HCT116 (cell line): ENCODE results near the gene PDE1C. TPM values are rescaled to one million over a fixed set of nuclear protein-coding genes. Genes with fewer than 3 reads are reported as not detected.

ENCODE experiments used
- ATAC-seq: fragments of 200-7000 bp; cut with Tn5 transposase; 2 replicates; pipeline ENCODE4 v1.9.1; 2020; ENCODE audit warnings: mild to moderate bottlenecking, moderate library complexity
- BruUV-seq: library from RNA; stranded (reverse); fragments of 400-500 nt; replicated peaks from 2 replicates; lab custom pipeline; 2021; lab: Mats Ljungman, UMichigan
- CTCF ChIA-PET: fragments of 300-600 bp; sonication (Branson Sonifier 250); formaldehyde crosslinking; loops from one replicate; lab custom pipeline; 2021; ENCODE audit warnings: antibody characterized with exemption; lab: Charles Lee
- POLR2A ChIA-PET: fragments of 300-600, 350-600 bp; sonication (Branson Sonifier 250); formaldehyde crosslinking; loops from one replicate; lab custom pipeline; 2021; ENCODE audit warnings: antibody characterized with exemption; lab: Charles Lee
- RAD21 ChIA-PET, 2 experiments: fragments of 300-600 bp; sonication (Branson Sonifier 250); formaldehyde crosslinking; loops; one replicate each; lab custom pipeline; 2023; ENCODE audit warnings: low total read pairs in 2 of 2; ENCODE audit not compliant: uncharacterized antibody in 2 of 2, unreplicated experiment in 2 of 2, low non-redundant PET in 1 of 2; lab: Charles Lee
- DNase-seq: peaks from one replicate; pipeline ENCODE4 v3.0.0-alpha.2; 2010; ENCODE audit warnings: low read depth, low spot score
- H2AFZ ChIP-seq: fragments of 200-600 bp; shearing (Covaris generic), sonication (generic); 2 replicates; pipeline ENCODE4 v1.6.1; 2017; ENCODE audit warnings: low read depth, mixed run types, mixed read lengths, antibody characterized with exemption, low read length; ENCODE audit not compliant: poor library complexity, severe bottlenecking
- H3K27ac ChIP-seq: 2 replicates; pipeline ENCODE4 v1.5.1; 2012; ENCODE audit warnings: low read depth, low read length
- H3K27me3 ChIP-seq: fragments of 200-600 bp; sonication (generic); 2 replicates; pipeline ENCODE4 v1.6.1; 2016; ENCODE audit warnings: mixed run types, low read length, mixed read lengths; ENCODE audit not compliant: insufficient read depth
- H3K36me3 ChIP-seq, 2 experiments: fragments of 200-500 bp in 1 of 2; fragments of 200-600 bp in 1 of 2; sonication (Bioruptor generic) in 1 of 2; sonication (generic) in 1 of 2; 2 replicates each; pipeline versions ENCODE4 v1.5.1 to v1.6.1; 2014 to 2016; ENCODE audit warnings: low read length in 2 of 2, inconsistent platforms in 1 of 2, mixed read lengths in 1 of 2, mixed run types in 1 of 2; ENCODE audit not compliant: insufficient read depth in 2 of 2, control insufficient read depth in 1 of 2
- H3K4me1 ChIP-seq, 2 experiments: fragments of 200-600 bp in 1 of 2; sonication (generic) in 1 of 2; 2 replicates each; pipeline versions ENCODE4 v1.5.1 to v1.6.1; 2012 to 2017; ENCODE audit warnings: low read length in 2 of 2, inconsistent platforms in 1 of 2, mild to moderate bottlenecking in 1 of 2, mixed read lengths in 1 of 2, mixed run types in 1 of 2, moderate library complexity in 1 of 2; ENCODE audit not compliant: insufficient read depth in 2 of 2, control insufficient read depth in 1 of 2
- H3K4me2 ChIP-seq: fragments of 200-600 bp; sonication (generic); 2 replicates; pipeline ENCODE4 v1.6.1; 2017; ENCODE audit warnings: mixed run types, low read length, mixed read lengths
- H3K4me3 ChIP-seq, 2 experiments: fragments of 200-600 bp in 1 of 2; sonication (generic) in 1 of 2; replicated peaks in 1 of 2; 2 replicates each; pipeline ENCODE4 v1.5.1; 2011 to 2016; ENCODE audit warnings: low read length in 2 of 2, control low read depth in 1 of 2, low read depth in 1 of 2, mild to moderate bottlenecking in 1 of 2, mixed read lengths in 1 of 2, mixed run types in 1 of 2
- H3K79me2 ChIP-seq: fragments of 200-600 bp; sonication (generic); 2 replicates; pipeline ENCODE4 v1.6.1; 2017; ENCODE audit warnings: mild to moderate bottlenecking, mixed run types, low read length, moderate library complexity, mixed read lengths; ENCODE audit not compliant: insufficient read depth
- H3K9ac ChIP-seq: fragments of 200-600 bp; sonication (generic); 2 replicates; pipeline ENCODE4 v1.6.1; 2016; ENCODE audit warnings: low read length, mixed read lengths
- H3K9me2 ChIP-seq: fragments of 200-600 bp; sonication (generic), shearing (Covaris generic); 2 replicates; pipeline ENCODE4 v1.6.1; 2017; ENCODE audit warnings: mixed run types, mild to moderate bottlenecking, moderate library complexity; ENCODE audit not compliant: insufficient read depth
- H3K9me3 ChIP-seq, 2 experiments: fragments of 200-500 bp in 1 of 2; fragments of 200-600 bp in 1 of 2; sonication (Bioruptor generic) in 1 of 2; sonication (generic) in 1 of 2; 2 replicates each; pipeline ENCODE4 v1.6.1; 2014 to 2017; ENCODE audit warnings: low read length in 2 of 2, mixed read lengths in 2 of 2, inconsistent platforms in 1 of 2, low read depth in 1 of 2, mild to moderate bottlenecking in 1 of 2, mixed run types in 1 of 2, moderate library complexity in 1 of 2; ENCODE audit not compliant: control insufficient read depth in 1 of 2, insufficient read depth in 1 of 2
- H4K20me1 ChIP-seq: fragments of 200-600 bp; sonication (generic), shearing (Covaris generic); 2 replicates; pipeline ENCODE4 v1.6.1; 2017; ENCODE audit warnings: mixed run types, mild to moderate bottlenecking, moderate library complexity; ENCODE audit not compliant: insufficient read depth
- CEBPB ChIP-seq: IDR thresholded peaks from 2 replicates; pipeline ENCODE4 v1.6.1; 2012; ENCODE audit warnings: low read depth
- ELF1 ChIP-seq: IDR thresholded peaks from 2 replicates; pipeline ENCODE4 v1.6.1; 2012; ENCODE audit warnings: low read depth, borderline replicate concordance
- EZH2 ChIP-seq: fragments of 200-600 bp; sonication (generic); IDR thresholded peaks from 2 replicates; pipeline ENCODE4 v1.6.1; 2017; ENCODE audit warnings: antibody characterized with exemption, mixed run types
- EZH2phosphoT487 ChIP-seq: fragments of 200-600 bp; IDR thresholded peaks from 2 replicates; pipeline ENCODE4 v1.6.1; 2018; ENCODE audit warnings: antibody characterized with exemption, borderline replicate concordance
- FOSL1 ChIP-seq: IDR thresholded peaks from 2 replicates; pipeline ENCODE4 v1.6.1; 2012; ENCODE audit warnings: low read depth
- POLR2A ChIP-seq: IDR thresholded peaks from 2 replicates; pipeline ENCODE4 v1.7.0; 2011; ENCODE audit warnings: borderline replicate concordance; ENCODE audit not compliant: insufficient read depth, insufficient read length; ENCODE audit errors: extremely low read depth
- POLR2AphosphoS5 ChIP-seq: IDR thresholded peaks from 2 replicates; pipeline ENCODE4 v1.6.1; 2011; ENCODE audit warnings: mild to moderate bottlenecking, low read depth, low read length, moderate library complexity
- RAD21 ChIP-seq: IDR thresholded peaks from 2 replicates; pipeline ENCODE4 v1.6.1; 2012; ENCODE audit warnings: low read depth, mild to moderate bottlenecking
- SIN3A ChIP-seq: IDR thresholded peaks from 2 replicates; pipeline ENCODE4 v1.6.1; 2012; ENCODE audit warnings: low read depth
- SP1 ChIP-seq: IDR thresholded peaks from 2 replicates; pipeline ENCODE4 v1.6.1; 2012; ENCODE audit warnings: low read depth
- SRF ChIP-seq: IDR thresholded peaks from 2 replicates; pipeline ENCODE4 v1.6.1; 2012; ENCODE audit warnings: low read depth
- TCF7L2 ChIP-seq: IDR thresholded peaks from 2 replicates; pipeline ENCODE4 v1.7.0; 2011; ENCODE audit warnings: borderline replicate concordance, inconsistent platforms; ENCODE audit not compliant: insufficient read depth, insufficient read length; ENCODE audit errors: extremely low read depth
- YY1 ChIP-seq: IDR thresholded peaks from 2 replicates; pipeline ENCODE4 v1.6.1; 2011; ENCODE audit warnings: low read length, low read depth, moderate library complexity, mild to moderate bottlenecking; ENCODE audit not compliant: insufficient replicate concordance; ENCODE audit errors: extremely low read depth
- ZFX ChIP-seq: fragments of 450-650 bp; IDR thresholded peaks from 2 replicates; pipeline ENCODE4 v1.6.1; 2017
- ZNF274 ChIP-seq: fragments of 200-500 bp; sonication (Bioruptor generic); IDR thresholded peaks from 2 replicates; pipeline ENCODE4 v1.6.1; 2014; ENCODE audit warnings: mild to moderate bottlenecking, low read depth, low read length, inconsistent platforms
- intact Hi-C: fragments of 100-400 bp; cut with micrococcal nuclease; formaldehyde crosslinking; loops from 2 replicates; pipeline ENCODE4 v1.10.0; 2022
- total RNA-seq: library from RNA; stranded (reverse); gene quantifications from one replicate; pipeline ENCODE4 v1.2.1, GENCODE V29; 2021; ENCODE audit not compliant: unreplicated experiment
- TF ChIP-seq, protein P1 (sequence below): IDR thresholded peaks from 2 replicates; pipeline ENCODE4 v1.6.1; 2012; ENCODE audit warnings: low read depth
- TF ChIP-seq, protein P2 (sequence below): IDR thresholded peaks from 2 replicates; pipeline ENCODE4 v1.6.1; 2011; ENCODE audit warnings: mild to moderate bottlenecking, low read length, moderate library complexity; ENCODE audit not compliant: insufficient replicate concordance; ENCODE audit errors: extremely low read depth
- TF ChIP-seq, protein P3 (sequence below): IDR thresholded peaks from 2 replicates; pipeline ENCODE4 v1.6.1; 2012
- TF ChIP-seq, protein P4 (sequence below): IDR thresholded peaks from 2 replicates; pipeline ENCODE4 v1.6.1; 2012
- TF ChIP-seq, protein P5 (sequence below), 3 experiments: fragments of 200-600 bp in 1 of 3; sonication (generic) in 1 of 3; IDR thresholded peaks in 2 of 3; conservative IDR thresholded peaks in 1 of 3; 2 replicates each; pipeline ENCODE4 v1.5.1; 2012 to 2017; ENCODE audit warnings: low read depth in 2 of 3, low read length in 2 of 3, antibody characterized with exemption in 1 of 3, borderline replicate concordance in 1 of 3, control low read depth in 1 of 3, mild to moderate bottlenecking in 1 of 3, mixed read lengths in 1 of 3, mixed run types in 1 of 3, moderate library complexity in 1 of 3; ENCODE audit not compliant: insufficient read depth in 1 of 3

PDE1C gene
- total RNA-seq, 1 experiment from 2014 or later: 0.17 TPM

DNA sequence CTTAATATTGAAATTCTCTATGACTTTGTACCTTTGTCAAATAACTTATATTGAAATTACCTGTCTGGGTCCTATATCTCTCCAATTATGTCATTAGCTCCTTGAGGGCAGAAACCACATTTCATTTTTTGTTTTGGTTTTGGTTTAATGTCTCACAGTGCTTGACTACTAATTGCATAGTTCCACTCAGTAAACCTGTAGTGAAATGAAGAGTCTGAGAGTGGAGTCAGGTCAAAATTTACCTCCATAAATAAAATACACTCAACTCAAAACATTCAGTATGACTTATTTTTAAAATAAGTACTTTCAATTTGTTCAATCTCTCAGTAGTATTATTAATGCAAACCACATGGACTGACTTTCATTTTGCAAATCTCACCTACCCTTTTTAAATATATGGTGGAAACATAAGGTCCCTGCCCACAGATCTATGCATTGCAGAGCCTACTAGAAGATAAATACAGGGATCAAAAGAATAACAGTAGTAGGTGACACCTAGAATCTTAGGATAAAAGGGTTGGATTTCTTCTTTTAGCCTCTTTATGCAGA is 32.5 kb downstream of the PDE1C start:
- H3K4me3 ChIP-seq: no peak overlapping the region
- H2AFZ ChIP-seq: no peak overlapping the region
- BruUV-seq: no TSS peak
- no peaks in the 10 kb centered on the region for H3K4me1 ChIP-seq
- no peaks in the 10 kb centered on the region for H3K36me3 ChIP-seq
- no peak overlapping the region for H3K9ac ChIP-seq
- CTCF ChIA-PET: no interaction called here
- H3K27me3 ChIP-seq: peaks cover 24% of the 10 kb centered on the region; the same call in 1 of the 2 replicates
- DNase-seq: no peak
- H3K79me2 ChIP-seq: no peaks in the 10 kb centered on the region
- RAD21 ChIA-PET: no interaction called here
- H3K9me2 ChIP-seq: no peaks in the 10 kb centered on the region
- H4K20me1 ChIP-seq: no peaks in the 10 kb centered on the region
- TF ChIP-seq EZH2phosphoT487: no peak
- no peak for TF ChIP-seq ZFX
- TF ChIP-seq, protein P1, sequence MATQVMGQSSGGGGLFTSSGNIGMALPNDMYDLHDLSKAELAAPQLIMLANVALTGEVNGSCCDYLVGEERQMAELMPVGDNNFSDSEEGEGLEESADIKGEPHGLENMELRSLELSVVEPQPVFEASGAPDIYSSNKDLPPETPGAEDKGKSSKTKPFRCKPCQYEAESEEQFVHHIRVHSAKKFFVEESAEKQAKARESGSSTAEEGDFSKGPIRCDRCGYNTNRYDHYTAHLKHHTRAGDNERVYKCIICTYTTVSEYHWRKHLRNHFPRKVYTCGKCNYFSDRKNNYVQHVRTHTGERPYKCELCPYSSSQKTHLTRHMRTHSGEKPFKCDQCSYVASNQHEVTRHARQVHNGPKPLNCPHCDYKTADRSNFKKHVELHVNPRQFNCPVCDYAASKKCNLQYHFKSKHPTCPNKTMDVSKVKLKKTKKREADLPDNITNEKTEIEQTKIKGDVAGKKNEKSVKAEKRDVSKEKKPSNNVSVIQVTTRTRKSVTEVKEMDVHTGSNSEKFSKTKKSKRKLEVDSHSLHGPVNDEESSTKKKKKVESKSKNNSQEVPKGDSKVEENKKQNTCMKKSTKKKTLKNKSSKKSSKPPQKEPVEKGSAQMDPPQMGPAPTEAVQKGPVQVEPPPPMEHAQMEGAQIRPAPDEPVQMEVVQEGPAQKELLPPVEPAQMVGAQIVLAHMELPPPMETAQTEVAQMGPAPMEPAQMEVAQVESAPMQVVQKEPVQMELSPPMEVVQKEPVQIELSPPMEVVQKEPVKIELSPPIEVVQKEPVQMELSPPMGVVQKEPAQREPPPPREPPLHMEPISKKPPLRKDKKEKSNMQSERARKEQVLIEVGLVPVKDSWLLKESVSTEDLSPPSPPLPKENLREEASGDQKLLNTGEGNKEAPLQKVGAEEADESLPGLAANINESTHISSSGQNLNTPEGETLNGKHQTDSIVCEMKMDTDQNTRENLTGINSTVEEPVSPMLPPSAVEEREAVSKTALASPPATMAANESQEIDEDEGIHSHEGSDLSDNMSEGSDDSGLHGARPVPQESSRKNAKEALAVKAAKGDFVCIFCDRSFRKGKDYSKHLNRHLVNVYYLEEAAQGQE: no peak
- no peak for TF ChIP-seq RAD21
- TF ChIP-seq, protein P2, sequence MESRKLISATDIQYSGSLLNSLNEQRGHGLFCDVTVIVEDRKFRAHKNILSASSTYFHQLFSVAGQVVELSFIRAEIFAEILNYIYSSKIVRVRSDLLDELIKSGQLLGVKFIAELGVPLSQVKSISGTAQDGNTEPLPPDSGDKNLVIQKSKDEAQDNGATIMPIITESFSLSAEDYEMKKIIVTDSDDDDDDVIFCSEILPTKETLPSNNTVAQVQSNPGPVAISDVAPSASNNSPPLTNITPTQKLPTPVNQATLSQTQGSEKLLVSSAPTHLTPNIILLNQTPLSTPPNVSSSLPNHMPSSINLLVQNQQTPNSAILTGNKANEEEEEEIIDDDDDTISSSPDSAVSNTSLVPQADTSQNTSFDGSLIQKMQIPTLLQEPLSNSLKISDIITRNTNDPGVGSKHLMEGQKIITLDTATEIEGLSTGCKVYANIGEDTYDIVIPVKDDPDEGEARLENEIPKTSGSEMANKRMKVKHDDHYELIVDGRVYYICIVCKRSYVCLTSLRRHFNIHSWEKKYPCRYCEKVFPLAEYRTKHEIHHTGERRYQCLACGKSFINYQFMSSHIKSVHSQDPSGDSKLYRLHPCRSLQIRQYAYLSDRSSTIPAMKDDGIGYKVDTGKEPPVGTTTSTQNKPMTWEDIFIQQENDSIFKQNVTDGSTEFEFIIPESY: no peak
- TF ChIP-seq FOSL1: no peak
- no peak for TF ChIP-seq EZH2
- TF ChIP-seq, protein P3, sequence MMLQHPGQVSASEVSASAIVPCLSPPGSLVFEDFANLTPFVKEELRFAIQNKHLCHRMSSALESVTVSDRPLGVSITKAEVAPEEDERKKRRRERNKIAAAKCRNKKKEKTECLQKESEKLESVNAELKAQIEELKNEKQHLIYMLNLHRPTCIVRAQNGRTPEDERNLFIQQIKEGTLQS: no peak
- no peak for TF ChIP-seq TCF7L2
- no peak for TF ChIP-seq POLR2AphosphoS5
- no peak for TF ChIP-seq SP1
- TF ChIP-seq, protein P4, sequence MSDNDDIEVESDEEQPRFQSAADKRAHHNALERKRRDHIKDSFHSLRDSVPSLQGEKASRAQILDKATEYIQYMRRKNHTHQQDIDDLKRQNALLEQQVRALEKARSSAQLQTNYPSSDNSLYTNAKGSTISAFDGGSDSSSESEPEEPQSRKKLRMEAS: no peak
- no peak for TF ChIP-seq YY1
- no peak for TF ChIP-seq CEBPB
- TF ChIP-seq SRF: no peak
- TF ChIP-seq POLR2A: no peak
- TF ChIP-seq, protein P5, sequence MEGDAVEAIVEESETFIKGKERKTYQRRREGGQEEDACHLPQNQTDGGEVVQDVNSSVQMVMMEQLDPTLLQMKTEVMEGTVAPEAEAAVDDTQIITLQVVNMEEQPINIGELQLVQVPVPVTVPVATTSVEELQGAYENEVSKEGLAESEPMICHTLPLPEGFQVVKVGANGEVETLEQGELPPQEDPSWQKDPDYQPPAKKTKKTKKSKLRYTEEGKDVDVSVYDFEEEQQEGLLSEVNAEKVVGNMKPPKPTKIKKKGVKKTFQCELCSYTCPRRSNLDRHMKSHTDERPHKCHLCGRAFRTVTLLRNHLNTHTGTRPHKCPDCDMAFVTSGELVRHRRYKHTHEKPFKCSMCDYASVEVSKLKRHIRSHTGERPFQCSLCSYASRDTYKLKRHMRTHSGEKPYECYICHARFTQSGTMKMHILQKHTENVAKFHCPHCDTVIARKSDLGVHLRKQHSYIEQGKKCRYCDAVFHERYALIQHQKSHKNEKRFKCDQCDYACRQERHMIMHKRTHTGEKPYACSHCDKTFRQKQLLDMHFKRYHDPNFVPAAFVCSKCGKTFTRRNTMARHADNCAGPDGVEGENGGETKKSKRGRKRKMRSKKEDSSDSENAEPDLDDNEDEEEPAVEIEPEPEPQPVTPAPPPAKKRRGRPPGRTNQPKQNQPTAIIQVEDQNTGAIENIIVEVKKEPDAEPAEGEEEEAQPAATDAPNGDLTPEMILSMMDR (IDR thresholded peaks at IDR 0.05 in 2 of 3, conservative IDR thresholded peaks at IDR 0.05 in 1 of 3; ENCODE audit: borderline replicate concordance in 1 of 3, insufficient read depth in 1 of 3, low read depth in 2 of 3, low read length in 2 of 3): no peak
- TF ChIP-seq ZNF274: no peak
- no peak for TF ChIP-seq ELF1
- no peak for TF ChIP-seq SIN3A
- H3K27ac ChIP-seq: no peak overlapping the region
- no peak overlapping the region for H3K4me2 ChIP-seq
- POLR2A ChIA-PET: no interaction called here
- intact Hi-C loops: no loop called here
- ATAC-seq: no peak
- H3K9me3 ChIP-seq: no peaks in the 10 kb centered on the region
